GM21515 (cell line): ENCODE measurements around the gene ADPRHL1.
"Not testable (repeated sequence)": the region's sequence is repeated elsewhere in the genome, so short reads cannot be mapped to it uniquely, and the experiment has no call there.

Experiments
- ATAC-seq: cut with Tn5 transposase; IDR thresholded peaks from one replicate; pipeline ENCODE4 v1.9.1; 2021; ENCODE audit not compliant: unreplicated experiment

The ADPRHL1 gene

DNA sequence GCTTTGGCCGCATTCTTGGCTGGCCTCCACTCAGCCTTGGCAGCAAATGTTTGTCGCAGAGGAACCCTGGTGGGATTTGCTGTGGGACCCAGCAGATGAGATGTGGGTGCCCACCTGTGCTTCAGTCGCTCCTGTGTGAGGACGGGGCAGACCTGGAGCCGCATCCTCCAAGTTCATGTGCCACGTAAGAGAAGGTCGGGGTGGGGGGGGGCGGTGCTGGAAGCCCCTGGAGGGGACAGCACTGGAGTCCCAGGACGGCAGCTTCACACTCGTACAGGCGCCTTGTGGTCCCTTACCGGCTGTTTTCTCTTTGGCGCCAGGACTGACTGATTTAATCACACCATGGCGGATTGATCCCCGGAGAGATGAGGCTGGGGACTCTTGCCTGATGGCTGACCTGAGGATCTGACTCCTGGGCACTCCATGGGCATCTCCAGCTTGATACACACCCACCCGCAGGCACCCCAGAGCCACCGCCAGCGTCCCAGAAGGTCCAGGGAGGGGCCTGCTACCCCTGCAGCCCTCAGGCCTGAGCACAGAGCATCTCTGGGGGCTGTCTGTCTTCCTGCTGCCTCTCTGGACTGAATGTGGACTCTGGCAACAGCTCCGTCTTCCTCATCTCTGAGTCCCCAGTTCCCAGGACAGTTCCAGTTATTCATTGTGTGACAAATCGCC, 79.3 kb downstream of the ADPRHL1 start:
- ATAC-seq = no peak

DNA sequence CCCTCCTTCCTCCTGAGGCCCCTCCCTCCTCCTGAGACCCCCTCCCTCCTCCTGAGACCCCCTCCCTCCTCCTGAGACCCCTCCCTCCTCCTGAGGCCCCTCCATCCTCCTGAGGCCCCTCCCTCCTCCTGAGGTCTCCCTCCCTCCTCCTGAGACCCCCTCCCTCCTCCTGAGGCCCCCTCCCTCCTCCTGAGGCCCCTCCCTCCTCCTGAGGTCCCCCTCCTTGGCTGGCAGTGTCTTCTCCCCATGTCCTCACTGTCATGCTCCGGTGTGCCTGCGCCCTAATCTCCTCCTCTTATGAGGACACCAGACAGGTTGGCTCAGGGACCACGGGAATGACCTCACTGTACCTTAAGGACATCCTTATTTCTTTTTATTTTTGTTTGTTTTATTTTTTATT, 81.6 kb downstream of the ADPRHL1 start:
- not testable (repeated sequence) for ATAC-seq

DNA sequence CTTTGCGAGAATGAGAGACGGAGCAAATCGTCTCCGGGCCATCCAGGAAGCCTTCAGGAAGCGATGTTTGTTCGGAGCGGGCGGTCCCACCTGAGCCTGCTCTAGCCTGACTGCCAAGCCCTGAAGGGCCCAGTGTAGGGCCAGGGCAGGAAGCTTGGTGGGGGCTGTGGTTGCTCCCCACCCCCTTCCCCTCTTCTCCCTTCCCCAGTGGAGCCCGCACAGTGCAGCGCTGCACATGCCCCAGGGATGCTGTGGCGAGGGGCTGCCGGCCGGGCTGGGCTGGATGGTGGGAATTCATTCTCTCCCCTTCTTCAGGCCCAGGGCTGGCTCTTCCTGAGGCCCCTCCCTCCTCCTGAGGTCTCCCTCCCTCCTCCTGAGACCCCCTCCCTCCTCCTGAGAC, 82.2 kb downstream of the ADPRHL1 start:
- ATAC-seq = no peak

DNA sequence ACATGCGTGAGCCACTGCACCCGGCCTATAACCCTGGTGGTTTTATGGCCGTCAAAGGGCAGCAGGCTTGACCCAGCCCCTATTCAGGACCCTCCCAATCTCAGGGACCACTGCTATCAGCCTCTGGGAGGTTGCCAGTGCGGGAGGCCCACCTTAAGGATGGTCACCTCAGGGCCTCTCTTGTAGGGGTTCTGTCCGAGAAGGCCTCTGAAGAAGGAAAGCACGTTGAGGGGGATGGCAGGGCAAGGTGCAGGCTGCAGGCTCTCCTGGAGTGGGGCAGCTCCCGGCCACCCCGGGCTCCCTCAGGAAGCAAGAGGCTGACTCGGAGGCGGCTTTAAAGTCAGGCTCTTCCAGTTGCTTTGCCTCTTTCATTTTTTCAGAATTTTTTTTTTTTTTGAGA, 83.4 kb downstream of the ADPRHL1 start:
- no peak for ATAC-seq

DNA sequence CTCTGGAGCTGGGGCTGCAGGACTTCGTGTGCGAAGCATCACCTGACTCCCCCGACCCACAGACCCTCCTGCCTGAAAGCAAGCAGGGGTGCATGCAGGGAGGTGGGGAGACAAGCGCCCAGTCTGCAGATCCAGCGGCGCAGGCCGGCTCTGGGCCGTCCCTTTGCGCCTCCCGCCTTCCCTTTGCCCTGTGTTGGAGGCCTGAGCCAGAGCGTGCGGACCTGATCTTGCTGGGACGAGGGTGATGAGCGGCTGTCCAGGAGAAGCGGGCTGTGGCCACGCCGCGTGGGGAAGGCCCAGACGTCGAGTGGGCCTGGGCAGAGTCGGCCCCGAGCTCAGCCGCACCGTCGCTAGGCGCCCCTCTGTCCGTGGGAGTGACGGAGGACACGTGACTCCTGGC, 84.1 kb downstream of the ADPRHL1 start:
- no peak for ATAC-seq

DNA sequence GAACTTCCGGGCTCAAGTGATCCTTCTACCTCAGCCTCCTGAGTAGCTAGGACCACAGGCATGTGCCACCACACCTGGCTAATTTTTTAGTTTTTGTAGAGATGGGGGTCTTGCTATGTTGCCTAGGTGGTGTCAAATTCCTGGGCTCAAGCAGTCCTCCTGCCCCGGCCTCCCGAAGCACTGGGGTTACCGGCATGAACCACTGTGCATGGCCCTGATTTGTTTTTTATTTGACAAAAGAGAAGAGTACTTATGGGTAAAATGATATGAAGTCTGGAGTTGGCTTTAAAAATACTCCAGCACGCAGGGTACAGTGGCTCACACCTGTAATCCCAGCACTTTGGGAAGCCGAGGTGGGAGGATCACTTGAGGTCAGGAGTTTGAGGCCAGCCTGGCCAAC, 84.9 kb downstream of the ADPRHL1 start:
- ATAC-seq = not testable (repeated sequence)

DNA sequence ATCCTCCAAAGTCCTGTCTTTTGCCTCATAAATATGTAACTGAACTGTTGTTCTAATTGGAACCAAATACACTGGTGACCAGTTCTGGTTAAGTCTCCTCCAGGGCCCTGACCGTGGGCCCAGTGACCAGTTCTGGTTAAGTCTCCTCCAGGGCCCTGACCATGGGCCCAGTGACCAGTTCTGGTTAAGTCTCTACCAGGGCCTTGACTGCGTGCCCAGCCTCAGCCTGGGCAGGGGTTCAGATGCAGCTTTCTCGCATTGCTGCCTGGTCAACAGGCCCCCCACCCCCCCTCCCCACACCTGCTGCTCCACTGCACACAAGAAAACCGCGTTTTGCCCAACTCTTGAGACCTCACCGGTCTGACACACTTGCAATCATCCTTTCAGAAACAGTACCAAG, 85.5 kb downstream of the ADPRHL1 start:
- no peak for ATAC-seq

DNA sequence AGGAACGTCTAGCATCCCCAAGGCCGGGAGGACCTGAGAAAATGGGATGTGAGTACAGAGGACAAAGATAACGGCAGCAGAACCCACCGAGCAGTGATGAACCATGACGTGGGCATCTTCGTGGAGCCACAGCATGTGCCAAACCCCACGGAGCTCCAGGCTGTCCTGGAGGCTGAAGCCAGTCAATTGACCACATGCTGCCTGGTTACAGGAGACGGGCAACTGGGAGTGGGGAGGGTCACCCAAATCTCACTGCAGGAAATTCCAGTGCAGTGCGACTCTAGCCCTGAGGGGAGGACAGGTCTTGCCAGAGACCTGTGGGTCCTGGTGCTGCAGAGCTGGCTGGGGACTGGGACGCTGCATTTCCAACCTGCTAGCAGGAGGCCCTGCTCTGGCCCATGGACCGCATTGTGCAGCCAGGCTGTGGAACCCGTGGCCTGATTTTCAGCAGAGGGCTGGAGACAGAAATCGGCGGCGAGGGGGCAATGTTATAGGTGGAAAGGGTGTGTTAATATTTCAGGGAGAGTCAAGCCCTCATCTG, 86.2 kb downstream of the ADPRHL1 start:
- ATAC-seq = no peak

DNA sequence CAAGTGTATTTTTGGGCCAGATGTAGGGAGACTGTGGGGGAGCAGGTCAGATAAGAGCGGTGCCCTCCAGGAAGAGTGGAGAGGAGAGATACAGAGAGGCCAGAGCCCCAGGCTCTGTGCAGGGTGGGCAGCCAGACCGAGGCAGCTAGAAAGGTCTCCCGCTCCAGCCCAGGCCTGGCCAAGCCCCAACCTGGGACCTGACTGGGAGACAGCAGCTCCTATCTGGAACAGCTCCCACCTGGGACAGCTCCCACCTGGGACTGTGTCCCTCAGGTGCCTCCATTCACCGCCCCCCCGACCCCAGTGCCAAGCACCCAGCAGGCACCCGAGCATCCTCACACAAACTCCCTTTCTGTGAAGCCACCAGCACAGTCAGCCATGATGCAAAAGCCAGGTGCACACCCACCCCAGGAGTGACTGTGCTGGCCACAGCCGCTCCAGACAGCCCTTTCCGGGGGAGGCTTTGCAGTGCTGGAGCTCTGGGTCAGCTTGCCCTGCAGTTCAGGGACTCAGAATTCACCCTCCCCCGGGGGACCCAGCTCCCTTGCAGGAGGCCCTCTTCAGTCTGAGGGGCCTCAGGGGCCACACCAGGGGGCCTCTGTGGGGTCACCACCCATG, 87.2 kb downstream of the ADPRHL1 start:
- ATAC-seq = no peak

DNA sequence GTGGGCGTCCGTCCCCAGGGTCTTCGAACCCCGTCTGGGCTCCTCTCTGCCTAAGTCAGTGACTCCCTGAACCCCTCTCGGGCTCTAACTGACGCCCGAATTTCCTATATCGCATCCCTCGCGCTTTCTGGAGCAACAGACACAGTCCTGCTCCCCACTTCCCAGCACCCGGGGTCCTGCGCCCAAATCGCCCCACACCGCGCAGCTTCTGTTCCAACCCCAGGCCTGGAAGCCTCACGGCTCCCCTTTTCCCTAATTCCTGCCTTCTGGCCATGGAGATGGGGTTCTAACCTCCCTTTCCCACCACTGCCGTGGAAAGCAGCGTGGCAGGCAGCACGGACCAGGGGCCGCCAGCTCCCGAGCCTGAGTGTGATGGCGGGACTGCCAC, 87.7 kb downstream of the ADPRHL1 start:
- no peak for ATAC-seq

DNA sequence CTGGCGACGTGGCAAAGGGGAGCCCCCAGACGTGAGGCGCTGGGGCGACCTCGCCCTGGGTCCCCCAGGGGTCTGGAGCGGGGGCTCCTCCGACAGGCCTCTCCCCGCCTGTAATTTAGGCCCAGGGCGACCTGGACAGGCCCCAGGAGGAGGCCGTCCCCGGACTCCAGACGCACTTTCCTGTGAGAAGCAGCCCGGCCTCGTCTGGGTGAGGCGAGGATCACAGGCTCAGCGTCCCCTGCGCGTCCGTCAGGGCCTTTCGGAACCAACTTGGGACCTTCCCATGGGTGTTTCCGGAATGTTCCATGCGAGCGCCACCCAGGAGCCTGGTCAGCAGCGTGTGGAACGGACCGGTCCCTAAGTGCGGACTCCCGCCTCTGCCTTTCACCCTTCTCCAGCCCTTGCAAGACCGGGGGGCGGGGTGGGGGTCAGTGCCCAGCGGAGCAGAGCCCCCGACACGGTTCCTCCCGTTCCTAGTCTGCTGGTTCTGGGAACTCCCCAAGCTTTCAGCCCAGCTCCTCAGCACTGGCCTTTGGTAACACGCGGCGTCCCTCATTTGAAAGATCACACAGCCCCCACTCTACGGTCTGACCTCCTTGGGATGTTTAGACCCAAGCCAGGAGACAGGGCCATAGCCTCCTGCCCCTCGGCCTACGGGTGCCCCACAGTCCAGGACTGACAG, 88.2 kb downstream of the ADPRHL1 start:
- ATAC-seq = no peak

DNA sequence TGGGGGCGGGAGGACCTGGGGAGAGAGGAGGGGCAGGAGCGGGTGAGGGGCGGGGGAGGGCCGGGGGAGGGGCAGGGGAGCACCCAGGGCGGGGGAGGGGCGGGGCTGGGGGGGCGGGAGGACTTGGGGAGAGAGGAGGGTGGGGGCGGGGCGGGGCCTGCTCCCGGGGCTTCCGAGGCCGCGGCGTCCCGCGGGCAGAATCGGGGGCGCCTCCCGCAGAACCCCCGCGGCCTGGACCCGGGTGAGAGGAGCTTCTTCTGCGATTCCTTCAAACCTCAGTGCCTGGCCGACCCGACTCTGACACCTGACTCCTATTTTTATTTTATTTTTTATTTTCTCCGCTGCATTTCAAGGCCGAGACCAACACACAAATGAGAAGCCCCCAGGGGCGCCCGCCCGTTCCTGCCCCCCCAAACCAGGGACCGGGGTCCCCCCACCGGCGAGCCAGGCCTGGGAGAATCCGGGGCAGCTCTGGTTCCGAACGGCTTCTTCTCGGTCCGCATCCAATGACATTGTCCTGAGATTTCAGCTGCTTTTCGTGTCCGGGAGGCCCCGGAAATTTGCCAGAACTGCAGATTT, 88.9 kb downstream of the ADPRHL1 start:
- no peak for ATAC-seq

DNA sequence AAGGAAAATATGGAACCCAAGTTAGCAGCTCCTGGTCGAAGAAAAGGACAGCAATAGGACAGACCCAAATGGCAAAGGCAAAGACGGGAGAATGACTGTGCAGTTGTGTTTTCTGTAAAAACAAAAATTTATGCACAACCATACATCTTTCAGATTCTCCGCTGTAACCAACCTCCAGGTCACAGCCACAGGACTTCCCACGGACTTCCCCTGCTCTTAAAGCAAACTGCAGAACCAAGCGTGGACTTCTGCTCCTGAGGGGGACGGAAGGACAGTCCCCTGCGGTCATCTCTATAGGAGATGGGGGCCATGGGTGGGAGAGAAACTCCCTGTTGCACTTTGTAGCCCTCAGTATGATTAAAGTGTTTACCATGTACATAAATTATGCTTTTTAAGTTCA, 91.9 kb downstream of the ADPRHL1 start:
- no peak for ATAC-seq

DNA sequence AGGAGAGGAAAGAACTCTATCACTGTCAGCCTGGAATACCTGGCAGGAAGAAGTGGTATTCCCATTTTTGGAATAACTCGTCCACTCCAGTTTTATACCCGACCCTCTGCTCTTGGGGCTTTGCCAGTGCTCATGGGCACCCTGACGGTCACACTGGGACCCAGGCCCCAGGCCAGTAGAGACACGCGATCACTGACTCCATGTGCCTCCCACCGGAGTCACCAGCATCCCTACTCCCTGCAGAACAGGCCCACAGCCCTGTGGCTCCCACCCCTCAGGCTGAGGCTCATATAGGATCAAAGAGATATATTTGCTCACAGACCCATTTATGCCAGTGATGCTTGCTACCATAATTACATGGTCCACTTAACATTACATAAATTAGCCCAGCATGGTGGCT, 92.8 kb downstream of the ADPRHL1 start:
- no peak for ATAC-seq

DNA sequence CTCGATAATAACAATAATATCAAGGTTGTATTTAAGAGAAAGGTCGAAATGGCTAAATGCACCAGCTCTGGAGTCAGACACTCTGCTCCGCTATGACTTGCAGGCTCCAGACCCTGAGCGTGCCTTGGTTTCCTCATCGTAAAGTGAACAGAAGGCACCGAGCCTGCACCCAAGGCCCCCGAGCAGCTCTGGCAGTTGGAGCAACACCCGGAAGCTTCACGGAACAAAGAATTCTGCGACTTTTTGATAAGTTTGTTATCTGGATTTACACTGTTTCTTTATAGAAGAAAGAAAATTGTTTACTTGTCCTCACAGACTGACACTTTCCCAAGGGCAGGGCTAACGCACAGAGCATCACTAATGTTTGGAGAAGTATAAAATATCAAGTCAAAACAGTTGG, 93.7 kb downstream of the ADPRHL1 start:
- ATAC-seq = no peak

DNA sequence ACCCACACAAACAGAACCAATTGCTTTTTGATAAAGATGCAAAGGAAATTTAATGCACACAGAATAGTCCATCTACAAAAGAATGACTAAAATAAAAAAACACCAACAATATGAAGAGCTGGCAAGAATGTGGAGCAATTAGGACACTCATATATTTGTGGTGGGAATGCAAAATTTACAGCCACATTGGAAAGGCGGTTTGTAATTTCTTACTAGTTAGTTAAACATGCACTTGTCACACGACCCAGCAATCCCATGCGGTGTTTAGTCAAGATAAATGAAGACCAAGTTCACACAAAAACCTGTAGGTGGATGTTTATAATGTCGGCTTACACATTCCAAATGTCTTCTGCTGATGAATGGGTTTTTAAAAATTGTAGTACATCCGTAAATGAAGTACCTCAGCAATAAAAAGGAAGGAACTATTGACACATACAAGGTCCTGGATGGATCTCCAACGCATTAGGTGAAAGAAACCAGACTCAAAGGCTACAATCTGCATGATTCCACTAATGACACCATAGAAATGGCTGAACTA, 94.6 kb downstream of the ADPRHL1 start:
- ATAC-seq = no peak

DNA sequence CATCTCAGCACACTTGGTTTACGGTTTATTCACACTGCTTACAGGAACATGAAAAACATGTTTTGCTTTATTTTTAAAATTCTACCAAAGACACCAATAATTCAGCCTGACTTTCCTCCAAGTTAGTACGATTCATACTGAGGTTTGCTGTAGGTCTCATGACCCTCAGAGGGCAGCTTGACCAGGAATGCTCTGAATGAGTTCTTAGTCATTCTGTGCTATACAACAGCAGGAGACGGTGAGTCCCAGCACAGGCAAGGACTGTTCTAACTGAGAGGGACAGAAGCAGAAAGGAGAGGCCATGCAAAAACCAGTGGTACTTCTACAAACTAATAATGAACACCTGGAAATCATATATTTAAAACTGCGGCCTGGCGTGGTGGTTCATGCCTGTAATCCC, 95.8 kb downstream of the ADPRHL1 start:
- no peak for ATAC-seq

DNA sequence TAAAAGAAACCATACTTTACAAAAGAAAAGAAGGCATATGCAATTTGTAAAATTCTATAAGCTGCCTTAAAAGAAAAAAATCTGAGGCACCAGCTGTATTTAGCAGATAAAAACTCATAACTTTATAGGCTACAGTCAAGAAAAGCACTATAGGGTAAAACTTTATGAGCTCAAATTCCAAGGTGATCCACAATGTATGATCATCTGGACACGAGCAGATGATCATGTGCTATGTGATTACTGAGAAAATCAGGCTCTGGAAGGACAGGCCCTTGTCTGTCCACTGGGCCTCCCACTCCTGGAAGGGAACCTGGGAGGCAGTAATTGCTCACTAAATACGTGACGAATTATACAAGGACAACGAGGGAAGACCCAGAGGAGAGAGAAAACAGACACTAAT, 96.7 kb downstream of the ADPRHL1 start:
- no peak for ATAC-seq

DNA sequence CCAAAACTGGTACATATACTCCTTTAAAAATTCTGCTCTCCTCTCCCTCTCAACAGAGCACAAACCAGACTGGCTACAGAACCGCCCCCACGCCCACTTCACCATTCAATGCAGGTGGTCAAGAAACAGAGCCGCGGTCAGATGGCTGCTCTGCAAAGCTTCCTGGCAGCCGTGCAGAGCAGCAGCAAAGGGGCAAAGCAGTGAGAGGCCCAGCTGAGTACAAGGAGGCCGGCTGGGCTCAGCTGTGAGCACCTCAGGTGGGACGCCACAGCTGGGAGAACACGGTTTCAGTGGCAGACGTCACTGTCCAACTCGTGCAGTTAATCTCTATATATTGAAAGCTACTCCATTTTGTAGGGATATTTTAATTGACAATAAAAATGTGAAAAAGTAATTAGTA, 97.7 kb downstream of the ADPRHL1 start:
- ATAC-seq = no peak

DNA sequence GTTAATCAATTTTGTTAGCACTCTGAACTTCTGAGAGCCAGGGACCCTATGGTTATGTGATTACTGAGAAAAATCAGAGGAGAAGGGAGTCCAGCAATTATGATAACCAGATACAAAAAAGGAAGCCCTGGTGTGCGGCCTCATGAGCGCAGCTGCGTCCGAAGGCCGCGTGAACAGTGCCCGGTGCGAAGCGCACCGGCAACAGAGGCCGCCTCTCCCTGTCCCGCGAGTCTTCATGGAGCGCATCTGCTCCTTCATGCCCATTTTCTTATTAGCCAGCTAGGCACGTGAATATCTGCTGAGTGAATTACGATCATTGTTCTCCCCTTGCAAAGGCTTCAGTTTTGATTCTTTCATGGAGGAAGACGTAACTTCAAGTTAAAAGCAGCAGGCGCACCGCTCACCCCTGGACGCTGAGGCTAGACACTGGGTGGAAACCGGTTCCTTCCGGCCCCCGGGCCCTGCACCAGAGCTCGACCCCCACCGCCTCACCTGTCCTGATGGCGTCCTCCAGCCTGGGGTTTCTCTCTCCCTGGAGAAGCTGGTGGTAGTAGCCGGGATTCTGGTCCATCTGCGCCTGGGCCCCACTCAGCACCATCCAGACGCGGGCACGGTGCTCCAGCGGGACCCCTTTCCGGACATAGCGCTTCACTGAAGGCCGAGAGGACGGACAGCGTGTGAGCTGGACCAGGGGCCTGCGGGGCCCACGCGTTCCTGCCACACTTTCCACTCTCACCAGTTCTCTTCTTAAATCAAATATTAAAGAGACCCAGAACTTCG, 98.3 kb downstream of the ADPRHL1 start:
- no peak for ATAC-seq

DNA sequence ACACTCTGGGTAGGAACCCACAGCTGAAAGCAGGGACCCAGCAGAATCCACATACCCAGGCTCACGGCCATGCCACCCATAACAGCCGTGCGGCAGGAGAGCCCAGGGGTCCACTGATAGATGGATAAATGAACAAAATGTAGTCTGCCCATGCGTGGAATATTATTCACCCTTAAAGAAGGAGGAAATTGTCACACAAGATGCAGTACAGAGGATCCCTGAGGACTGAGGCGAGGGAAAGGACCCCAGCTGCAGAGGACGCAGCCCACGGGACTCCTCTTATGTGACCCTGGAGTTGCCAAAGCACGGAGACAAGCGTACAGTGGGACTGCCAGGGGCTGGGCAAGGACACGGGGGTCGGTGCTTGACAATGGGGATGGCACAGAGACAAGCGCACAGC, 100.0 kb downstream of the ADPRHL1 start:
- no peak for ATAC-seq
